Measurements from ENCODE around the gene VIPAS39.
"Not testable (repeated sequence)": the region's sequence is repeated elsewhere in the genome, so short reads cannot be mapped to it uniquely, and the experiment has no call there.

The VIPAS39 gene

DNA sequence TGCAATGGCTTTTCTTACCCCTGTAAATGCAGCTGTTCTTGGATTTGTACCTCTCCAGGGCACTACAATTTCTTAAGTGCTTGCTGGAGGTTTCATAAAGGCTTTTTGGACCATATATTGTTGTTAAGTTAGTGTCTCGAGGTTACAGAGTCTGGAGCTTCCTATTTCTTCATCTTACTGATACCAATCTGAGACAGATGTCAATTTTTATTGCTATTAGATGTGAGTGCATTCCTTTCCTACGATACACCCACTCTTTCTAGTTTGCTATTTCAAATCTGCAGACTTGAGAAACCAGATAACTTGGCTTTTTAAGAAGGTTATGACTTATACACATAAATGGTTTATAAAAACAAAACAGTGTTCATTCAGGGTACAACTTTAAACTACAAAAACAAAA lies 36.2 kb downstream of the VIPAS39 start:
- Histone ChIP-seq H3K9me3 (ENCODE audit: control insufficient read depth, insufficient read depth, low read length) (no peaks in the 10 kb centered on the region), H3K36me3 (ENCODE audit: control insufficient read depth, insufficient read depth, low read length) (peaks cover 4% of the 10 kb centered on the region), H3K4me3 (ENCODE audit: low read depth, low read length) (no peak overlapping the region)

DNA sequence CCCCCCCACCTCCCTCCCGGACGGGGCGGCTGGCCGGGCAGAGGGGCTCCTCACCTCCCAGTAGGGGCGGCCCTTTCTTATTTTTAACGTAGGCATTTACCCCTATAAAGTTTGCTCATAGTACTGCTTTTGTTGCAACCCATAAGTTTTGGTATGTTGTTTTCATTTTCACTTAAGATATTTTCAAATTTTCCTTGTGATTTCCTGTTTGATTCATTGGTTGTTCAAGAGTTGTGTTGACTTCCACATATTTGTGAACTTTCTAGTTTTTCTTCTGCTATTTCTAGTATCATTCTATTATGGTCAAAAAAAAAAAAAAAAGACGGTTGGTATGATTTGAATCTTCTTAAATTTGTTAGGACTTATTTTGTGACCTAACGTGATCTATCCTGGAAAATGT lies 40.6 kb downstream of the VIPAS39 start:
- Histone ChIP-seq H3K27me3 (ENCODE audit: control insufficient read depth, insufficient read depth, low read length) (no peaks in the 10 kb centered on the region), H3K9me3 (ENCODE audit: control insufficient read depth, insufficient read depth, low read length) (no peaks in the 10 kb centered on the region), H3K36me3 (ENCODE audit: control insufficient read depth, insufficient read depth, low read length) (no peaks in the 10 kb centered on the region)

More for the DNA sequence above, 36.2 kb downstream of the VIPAS39 start:
- peaks cover 7% of the 10 kb centered on the region for H3K4me1 ChIP-seq (ENCODE audit: control insufficient read depth, insufficient read depth, low read length)
- H3K9ac ChIP-seq (ENCODE audit: low read depth, low read length): no peak overlapping the region
- H3K27me3 ChIP-seq (ENCODE audit: control insufficient read depth, insufficient read depth, low read length): no peaks in the 10 kb centered on the region

DNA sequence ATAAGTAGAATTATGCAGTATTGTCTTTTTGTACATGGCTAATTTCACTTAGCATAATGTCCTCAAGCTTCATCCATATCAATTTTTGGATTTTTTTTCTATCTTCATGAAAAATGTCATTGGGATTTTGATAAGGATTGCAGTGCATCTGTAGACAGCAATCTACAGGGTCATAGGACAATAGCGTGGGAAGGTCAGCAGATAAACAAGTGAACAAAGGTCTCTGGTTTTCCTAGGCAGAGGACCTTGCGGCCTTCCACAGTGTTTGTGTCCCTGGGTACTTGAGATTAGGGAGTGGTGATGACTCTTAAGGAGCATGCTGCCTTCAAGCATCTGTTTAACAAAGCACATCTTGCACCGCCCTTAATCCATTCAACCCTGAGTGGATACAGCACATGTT lies 41.3 kb downstream of the VIPAS39 start:
- not testable (repeated sequence) for H3K4me3 ChIP-seq (ENCODE audit: low read depth, low read length); H3K27me3 ChIP-seq (ENCODE audit: control insufficient read depth, insufficient read depth, low read length); H3K9me3 ChIP-seq (ENCODE audit: control insufficient read depth, insufficient read depth, low read length); H3K4me1 ChIP-seq (ENCODE audit: control insufficient read depth, insufficient read depth, low read length); H3K36me3 ChIP-seq (ENCODE audit: control insufficient read depth, insufficient read depth, low read length); H3K9ac ChIP-seq (ENCODE audit: low read depth, low read length)

More for the DNA sequence above, 40.6 kb downstream of the VIPAS39 start:
- no peak overlapping the region for H3K9ac ChIP-seq (ENCODE audit: low read depth, low read length)
- no peaks in the 10 kb centered on the region for H3K4me1 ChIP-seq (ENCODE audit: control insufficient read depth, insufficient read depth, low read length)
- H3K4me3 ChIP-seq (ENCODE audit: low read depth, low read length): no peak overlapping the region

DNA sequence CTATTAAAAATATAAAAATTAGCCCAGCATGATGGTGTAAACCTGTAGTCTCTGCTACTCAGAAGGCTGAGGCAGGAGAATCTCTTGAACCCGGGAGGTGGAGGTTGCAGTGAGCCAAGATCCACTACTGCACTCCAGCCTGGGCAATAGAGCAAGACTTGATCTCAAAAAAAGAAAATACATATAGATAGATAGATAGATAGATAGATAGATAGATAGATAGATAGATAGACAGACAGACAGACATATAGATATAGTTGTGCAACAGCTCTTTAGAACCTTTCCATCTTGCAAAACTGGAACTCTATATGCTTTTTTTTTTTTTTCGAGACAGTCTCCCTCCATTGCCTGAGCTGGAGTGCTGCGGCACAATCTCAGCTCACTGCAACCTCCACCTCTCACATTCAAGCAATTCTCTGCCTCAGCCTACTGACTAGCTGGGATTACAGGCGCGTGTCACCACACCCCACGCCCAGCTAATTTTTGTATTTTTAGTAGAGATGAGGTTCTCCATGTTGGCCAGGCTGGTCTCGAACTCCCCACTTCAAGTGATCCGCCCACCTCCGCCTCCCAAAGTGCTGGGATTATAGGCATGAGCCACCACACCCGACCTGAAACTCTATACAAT lies 41.9 kb downstream of the VIPAS39 start:
- H3K9ac ChIP-seq (ENCODE audit: low read depth, low read length); H3K4me3 ChIP-seq (ENCODE audit: low read depth, low read length); H3K4me1 ChIP-seq (ENCODE audit: control insufficient read depth, insufficient read depth, low read length): not testable (repeated sequence)

DNA sequence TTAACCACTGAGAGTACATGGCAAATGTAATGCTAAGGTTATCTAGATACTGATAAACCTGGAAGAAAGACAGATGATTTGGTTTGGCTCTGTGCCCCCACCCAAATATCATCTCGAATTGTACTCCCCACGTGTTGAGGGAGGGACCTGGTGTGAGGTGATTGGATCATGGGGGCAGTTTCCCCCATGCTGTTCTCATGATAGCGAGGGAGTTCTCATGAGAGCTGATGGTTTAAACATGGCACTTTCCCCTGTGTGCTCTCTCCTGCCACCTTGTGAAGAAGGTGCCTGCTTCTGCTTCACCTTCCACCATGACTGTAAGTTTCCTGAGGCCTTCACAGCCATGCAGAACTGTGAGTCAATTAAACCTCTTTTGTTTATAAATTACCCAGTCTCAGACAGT lies 48.3 kb downstream of the VIPAS39 start:
- Histone ChIP-seq H3K9ac (ENCODE audit: low read depth, low read length) (no peak overlapping the region), H3K27me3 (ENCODE audit: control insufficient read depth, insufficient read depth, low read length) (no peaks in the 10 kb centered on the region), H3K36me3 (ENCODE audit: control insufficient read depth, insufficient read depth, low read length) (no peaks in the 10 kb centered on the region), H3K9me3 (ENCODE audit: control insufficient read depth, insufficient read depth, low read length) (no peaks in the 10 kb centered on the region), H3K4me3 (ENCODE audit: low read depth, low read length) (no peak overlapping the region), H3K4me1 (ENCODE audit: control insufficient read depth, insufficient read depth, low read length) (no peaks in the 10 kb centered on the region)

More for the DNA sequence above, 41.9 kb downstream of the VIPAS39 start:
- H3K9me3 ChIP-seq (ENCODE audit: control insufficient read depth, insufficient read depth, low read length); H3K27me3 ChIP-seq (ENCODE audit: control insufficient read depth, insufficient read depth, low read length); H3K36me3 ChIP-seq (ENCODE audit: control insufficient read depth, insufficient read depth, low read length): not testable (repeated sequence)

DNA sequence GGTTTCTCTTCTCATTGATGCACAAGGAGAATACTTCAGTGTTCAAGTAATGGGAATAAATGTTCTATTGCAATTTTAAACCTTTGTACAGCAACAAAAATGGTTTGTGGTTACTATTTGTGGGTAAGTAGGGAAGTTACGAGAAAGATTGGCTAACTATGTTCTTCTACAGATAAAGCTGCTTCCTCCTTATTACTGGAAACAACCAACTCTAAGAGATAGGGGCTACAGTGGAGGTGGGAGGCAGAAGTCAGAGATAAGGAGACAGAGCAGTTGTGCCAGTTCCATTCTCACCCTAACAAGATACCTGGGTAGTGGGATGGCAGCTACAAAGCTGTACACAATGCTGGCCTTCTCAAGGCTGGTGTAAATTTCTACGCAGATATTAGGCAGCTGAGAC lies 50.2 kb downstream of the VIPAS39 start:
- Histone ChIP-seq H3K4me3 (ENCODE audit: low read depth, low read length) (no peak overlapping the region), H3K9me3 (ENCODE audit: control insufficient read depth, insufficient read depth, low read length) (no peaks in the 10 kb centered on the region), H3K4me1 (ENCODE audit: control insufficient read depth, insufficient read depth, low read length) (no peaks in the 10 kb centered on the region), H3K36me3 (ENCODE audit: control insufficient read depth, insufficient read depth, low read length) (no peaks in the 10 kb centered on the region), H3K9ac (ENCODE audit: low read depth, low read length) (no peak overlapping the region), H3K27me3 (ENCODE audit: control insufficient read depth, insufficient read depth, low read length) (no peaks in the 10 kb centered on the region)

DNA sequence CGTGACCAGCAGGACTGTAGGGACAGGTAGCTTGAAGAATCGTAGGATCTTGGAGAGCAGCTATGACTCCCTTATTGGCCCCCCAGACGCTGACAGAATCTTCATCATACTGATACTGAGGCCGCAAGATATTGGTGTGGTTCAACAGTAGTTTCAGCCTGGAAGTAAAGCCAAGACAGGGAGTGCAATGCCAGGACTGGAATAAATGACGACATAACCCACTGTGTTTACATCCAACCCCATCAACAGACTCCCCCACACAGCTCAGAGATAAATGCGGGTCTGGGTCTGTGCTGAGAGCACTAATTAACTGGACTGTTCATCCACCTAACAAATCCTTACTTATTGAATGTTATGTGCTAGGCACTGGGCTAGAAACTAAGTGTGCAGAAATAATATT lies 50.7 kb downstream of the VIPAS39 start:
- Histone ChIP-seq H3K36me3 (ENCODE audit: control insufficient read depth, insufficient read depth, low read length) (no peaks in the 10 kb centered on the region), H3K4me3 (ENCODE audit: low read depth, low read length) (no peak overlapping the region), H3K27me3 (ENCODE audit: control insufficient read depth, insufficient read depth, low read length) (no peaks in the 10 kb centered on the region)

DNA sequence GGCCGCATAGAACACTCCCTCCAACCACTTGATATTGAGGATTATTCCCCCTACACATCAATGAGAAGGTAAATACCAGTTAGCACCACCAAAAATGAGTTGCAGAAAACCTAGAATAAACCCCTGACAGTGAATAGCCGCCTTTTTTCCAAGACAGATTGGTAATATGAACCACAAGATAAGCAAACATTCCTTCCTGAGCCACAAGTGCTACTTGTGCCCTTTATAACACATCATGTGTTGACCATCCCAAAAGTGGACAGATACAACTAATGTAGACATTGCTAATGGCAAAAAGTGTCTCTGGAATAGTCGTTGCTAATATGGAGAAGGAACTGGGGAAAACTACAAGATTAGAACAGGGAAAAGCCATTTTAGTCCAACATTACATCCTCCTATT lies 51.3 kb downstream of the VIPAS39 start:
- Histone ChIP-seq H3K4me3 (ENCODE audit: low read depth, low read length) (no peak overlapping the region), H3K4me1 (ENCODE audit: control insufficient read depth, insufficient read depth, low read length) (no peaks in the 10 kb centered on the region), H3K27me3 (ENCODE audit: control insufficient read depth, insufficient read depth, low read length) (no peaks in the 10 kb centered on the region), H3K9me3 (ENCODE audit: control insufficient read depth, insufficient read depth, low read length) (no peaks in the 10 kb centered on the region), H3K9ac (ENCODE audit: low read depth, low read length) (no peak overlapping the region), H3K36me3 (ENCODE audit: control insufficient read depth, insufficient read depth, low read length) (no peaks in the 10 kb centered on the region)

More for the DNA sequence above, 50.7 kb downstream of the VIPAS39 start:
- Histone ChIP-seq H3K4me1 (ENCODE audit: control insufficient read depth, insufficient read depth, low read length) (no peaks in the 10 kb centered on the region), H3K9me3 (ENCODE audit: control insufficient read depth, insufficient read depth, low read length) (no peaks in the 10 kb centered on the region), H3K9ac (ENCODE audit: low read depth, low read length) (no peak overlapping the region)

DNA sequence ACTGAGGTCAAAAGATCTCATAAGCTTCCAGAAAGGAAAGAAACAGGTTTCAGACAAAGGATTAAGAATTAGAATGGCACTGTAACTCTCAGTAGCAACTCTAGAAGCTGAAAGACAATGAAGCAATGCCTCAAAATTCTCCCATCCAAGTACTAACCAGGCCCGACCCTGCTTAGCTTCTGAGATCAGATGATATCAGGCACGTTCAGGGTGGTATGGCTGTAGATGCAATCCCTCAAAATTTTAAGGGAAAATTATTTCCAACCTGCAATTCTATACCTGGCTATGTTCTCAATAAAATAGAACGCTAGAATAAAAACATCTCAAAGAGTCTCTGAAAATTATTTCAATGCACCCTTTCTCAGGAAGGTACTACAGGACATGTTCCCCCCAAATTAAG lies 53.6 kb downstream of the VIPAS39 start:
- no peaks in the 10 kb centered on the region for H3K4me1 ChIP-seq (ENCODE audit: control insufficient read depth, insufficient read depth, low read length)

DNA sequence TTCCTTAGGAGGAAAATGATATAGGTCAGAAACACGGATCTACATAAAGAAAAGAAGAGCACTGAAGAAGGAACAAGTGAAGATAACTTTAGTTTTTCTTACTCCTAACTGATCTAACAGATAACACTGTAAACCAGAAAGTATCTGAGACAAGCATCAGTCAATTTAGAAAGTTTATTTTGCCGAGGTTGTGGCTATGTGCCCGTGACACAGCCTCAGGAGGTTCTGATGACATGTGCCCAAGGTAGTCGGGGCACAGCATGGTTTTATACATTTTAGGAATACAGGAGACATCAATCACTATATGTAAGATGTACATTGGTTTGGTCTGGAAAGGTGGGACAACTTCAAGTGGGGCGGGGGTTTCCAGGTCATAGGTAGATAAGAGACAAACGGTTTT lies 57.2 kb downstream of the VIPAS39 start:
- H3K4me1 ChIP-seq (ENCODE audit: control insufficient read depth, insufficient read depth, low read length): no peaks in the 10 kb centered on the region
- H3K36me3 ChIP-seq (ENCODE audit: control insufficient read depth, insufficient read depth, low read length): no peaks in the 10 kb centered on the region
- no peaks in the 10 kb centered on the region for H3K27me3 ChIP-seq (ENCODE audit: control insufficient read depth, insufficient read depth, low read length)
- no peak overlapping the region for H3K4me3 ChIP-seq (ENCODE audit: low read depth, low read length)
- H3K9me3 ChIP-seq (ENCODE audit: control insufficient read depth, insufficient read depth, low read length): no peaks in the 10 kb centered on the region
- H3K9ac ChIP-seq (ENCODE audit: low read depth, low read length): no peak overlapping the region

More for the DNA sequence above, 53.6 kb downstream of the VIPAS39 start:
- no peaks in the 10 kb centered on the region for H3K27me3 ChIP-seq (ENCODE audit: control insufficient read depth, insufficient read depth, low read length)
- no peak overlapping the region for H3K4me3 ChIP-seq (ENCODE audit: low read depth, low read length)
- no peaks in the 10 kb centered on the region for H3K36me3 ChIP-seq (ENCODE audit: control insufficient read depth, insufficient read depth, low read length)
- no peak overlapping the region for H3K9ac ChIP-seq (ENCODE audit: low read depth, low read length)
- H3K9me3 ChIP-seq (ENCODE audit: control insufficient read depth, insufficient read depth, low read length): no peaks in the 10 kb centered on the region

DNA sequence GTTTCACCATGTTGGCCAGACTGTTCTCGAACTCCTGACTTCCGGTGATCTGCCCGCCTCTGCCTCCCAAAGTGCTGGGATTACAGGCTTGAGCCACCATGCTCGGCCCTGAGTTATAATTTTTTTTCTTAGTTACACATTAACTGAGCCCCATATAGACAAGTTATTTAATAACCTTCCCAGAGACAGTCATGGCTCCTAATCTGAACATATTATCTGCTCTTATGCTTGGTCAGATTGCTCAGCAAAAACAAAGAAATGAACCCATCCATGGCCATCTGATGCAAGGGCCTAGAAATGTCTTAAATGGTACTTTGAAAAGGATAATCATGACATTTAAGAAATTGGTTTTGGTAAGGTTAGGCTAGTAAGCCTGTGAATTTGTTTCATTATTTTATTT lies 67.2 kb downstream of the VIPAS39 start:
- H3K4me3 ChIP-seq (ENCODE audit: low read depth, low read length): no peak overlapping the region
- H3K36me3 ChIP-seq (ENCODE audit: control insufficient read depth, insufficient read depth, low read length): no peaks in the 10 kb centered on the region
- no peaks in the 10 kb centered on the region for H3K4me1 ChIP-seq (ENCODE audit: control insufficient read depth, insufficient read depth, low read length)
- no peaks in the 10 kb centered on the region for H3K27me3 ChIP-seq (ENCODE audit: control insufficient read depth, insufficient read depth, low read length)
- no peaks in the 10 kb centered on the region for H3K9me3 ChIP-seq (ENCODE audit: control insufficient read depth, insufficient read depth, low read length)
- H3K9ac ChIP-seq (ENCODE audit: low read depth, low read length): no peak overlapping the region

DNA sequence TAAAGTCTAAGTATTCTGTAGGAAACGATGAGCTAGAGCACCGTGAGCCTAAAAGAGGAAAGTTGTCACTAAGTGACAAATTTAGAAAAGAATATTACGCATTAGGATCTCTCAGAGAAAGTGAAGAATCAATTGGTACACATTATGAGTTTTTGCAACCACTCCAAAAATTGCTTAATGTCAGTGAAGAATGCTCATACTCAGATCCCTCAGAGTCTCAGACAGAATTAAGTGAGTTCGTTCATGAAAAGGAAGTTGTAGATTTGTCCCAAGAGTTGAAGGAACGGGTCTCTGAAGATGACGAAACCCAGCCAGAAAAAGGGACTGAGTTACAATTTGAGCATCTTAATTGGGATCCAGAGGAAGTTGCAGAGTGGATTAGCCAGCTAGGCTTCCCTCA lies 78.7 kb downstream of the VIPAS39 start:
- Histone ChIP-seq H3K9me3 (ENCODE audit: control insufficient read depth, insufficient read depth, low read length) (no peaks in the 10 kb centered on the region), H3K9ac (ENCODE audit: low read depth, low read length) (no peak overlapping the region), H3K27me3 (ENCODE audit: control insufficient read depth, insufficient read depth, low read length) (peaks cover 3% of the 10 kb centered on the region), H3K4me3 (ENCODE audit: low read depth, low read length) (no peak overlapping the region), H3K4me1 (ENCODE audit: control insufficient read depth, insufficient read depth, low read length) (no peaks in the 10 kb centered on the region), H3K36me3 (ENCODE audit: control insufficient read depth, insufficient read depth, low read length) (no peaks in the 10 kb centered on the region)
